ENCODE data around the gene TXK. TPM values are rescaled to one million over a fixed set of nuclear protein-coding genes. Genes with fewer than 3 reads are reported as not detected.

The TXK gene
- polyA plus RNA-seq, 1 of the 3 experiments (the other 2 are of a cell fraction): 0.61 TPM

GRCh38 chr4:48064349-48064748 lies 69.7 kb downstream of the TXK start:
- Histone ChIP-seq H3F3A (replicated peaks; ENCODE audit: insufficient read depth) (no peaks in the 10 kb centered on the region), H3K79me2 (ENCODE audit: insufficient read depth) (no peaks in the 10 kb centered on the region), H3K9me2 (no peaks in the 10 kb centered on the region), H2AFZ (ENCODE audit: low read depth) (no peak overlapping the region), H3K4me1 (ENCODE audit: control insufficient read depth in 1 of 2, insufficient read depth in 2 of 2, low read depth in 1 of 2, low read length in 1 of 2) (no peaks in the 10 kb centered on the region), H3K9me3 (no peaks in the 10 kb centered on the region), H3K9ac (no peak overlapping the region), H3K27me3 (ENCODE audit: insufficient read depth) (no peaks in the 10 kb centered on the region), H3K4me3 (ENCODE audit: low read depth in 2 of 2, low read length in 1 of 2) (no peak overlapping the region), H3K27ac (ENCODE audit: low read depth in 2 of 2, low read length in 1 of 2) (no peak overlapping the region), H3K36me3 (replicated peaks in 1 of 2; ENCODE audit: control insufficient read depth in 1 of 2, insufficient read depth in 2 of 2, low read length in 1 of 2) (no peaks in the 10 kb centered on the region), H3K4me2 (no peak overlapping the region), H4K20me1 (ENCODE audit: insufficient read depth) (no peaks in the 10 kb centered on the region)
- DNase-seq: no peak
- POLR2A ChIA-PET: no interaction called here
- TF ChIP-seq CTCF (IDR thresholded peaks at IDR 0.05) (no peak), EP300 (IDR thresholded peaks at IDR 0.05; ENCODE audit: borderline replicate concordance in 1 of 2, low read depth in 1 of 2, low read length in 1 of 2) (no peak), MEF2A (IDR thresholded peaks at IDR 0.05; ENCODE audit: borderline replicate concordance, low read depth) (no peak), SIN3A (IDR thresholded peaks at IDR 0.05; ENCODE audit: borderline replicate concordance, low read depth, low read length) (no peak), ELF1 (IDR thresholded peaks at IDR 0.05) (no peak), JUND (IDR thresholded peaks at IDR 0.05) (no peak), RFX5 (IDR thresholded peaks at IDR 0.05; ENCODE audit: low read length) (no peak), CHD2 (IDR thresholded peaks at IDR 0.05; ENCODE audit: low read length, partially characterized antibody) (no peak), USF2 (IDR thresholded peaks at IDR 0.05; ENCODE audit: borderline replicate concordance, low read depth, low read length) (no peak), MXI1 (IDR thresholded peaks at IDR 0.05; ENCODE audit: low read depth, low read length) (no peak), YY1 (IDR thresholded peaks at IDR 0.05; ENCODE audit: low read depth) (no peak), MAX (IDR thresholded peaks at IDR 0.05; ENCODE audit: low read depth) (no peak), USF1 (IDR thresholded peaks at IDR 0.05; ENCODE audit: borderline replicate concordance, low read depth) (no peak), FOXJ3 (CRISPR knock-in tag; IDR thresholded peaks at IDR 0.05) (no peak)
- 48% methylated on average over 3 of the region's 3 CpGs for WGBS (ENCODE audit: low lambda C conversion rate)
- CTCF ChIA-PET: interaction anchor here (0.7 to 1.1 kb wide), 2 partner anchors 22 to 30 kb away, joined by 3 read pairs; no protein-coding TSS in a partner anchor
